Measurements from ENCODE around the gene ZBTB42.
A peak's percentile ranks its signal among the peaks of the same experiment; 100 is the strongest.
"Not testable (repeated sequence)": the region's sequence is repeated elsewhere in the genome, so short reads cannot be mapped to it uniquely, and the experiment has no call there.

ZBTB42 gene

DNA sequence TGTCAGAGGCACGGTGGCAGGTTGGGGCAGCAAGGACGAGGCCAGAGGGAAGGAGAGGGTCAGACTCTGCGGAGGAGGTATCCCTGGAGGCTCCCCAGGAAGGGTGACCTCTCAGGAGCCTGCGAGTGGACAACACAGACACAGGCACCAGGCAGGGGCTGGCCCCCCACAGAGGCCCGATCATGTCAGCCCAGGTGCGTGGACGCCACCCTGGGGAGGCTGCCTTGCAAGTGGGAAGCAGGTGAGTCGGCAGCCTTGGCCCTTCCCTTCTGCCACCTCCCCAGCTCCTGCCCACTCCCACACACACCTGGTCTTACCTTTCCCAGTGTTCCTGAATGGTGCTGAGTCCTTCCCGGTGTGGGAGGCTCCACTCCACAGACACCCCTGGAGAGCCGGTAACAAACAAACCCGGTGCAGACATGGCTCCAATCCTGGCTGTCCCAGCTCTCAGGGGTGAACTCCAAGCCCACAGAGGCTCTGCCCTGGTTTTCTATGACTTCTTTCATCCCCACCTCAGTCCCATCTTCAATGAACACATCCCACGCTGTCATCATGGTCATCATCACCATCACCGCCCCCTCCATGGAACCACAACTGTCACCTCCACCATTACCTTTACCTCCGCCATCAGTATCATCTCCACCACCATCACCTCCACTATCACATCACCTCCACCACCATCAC lies 5.2 kb downstream of the ZBTB42 start:
- DNase-seq (ENCODE audit: low read depth) = no peak
- H3K4me3 ChIP-seq (ENCODE audit: control insufficient read depth, low read depth, low read length) = no peak overlapping the region
- TF ChIP-seq, protein P1, sequence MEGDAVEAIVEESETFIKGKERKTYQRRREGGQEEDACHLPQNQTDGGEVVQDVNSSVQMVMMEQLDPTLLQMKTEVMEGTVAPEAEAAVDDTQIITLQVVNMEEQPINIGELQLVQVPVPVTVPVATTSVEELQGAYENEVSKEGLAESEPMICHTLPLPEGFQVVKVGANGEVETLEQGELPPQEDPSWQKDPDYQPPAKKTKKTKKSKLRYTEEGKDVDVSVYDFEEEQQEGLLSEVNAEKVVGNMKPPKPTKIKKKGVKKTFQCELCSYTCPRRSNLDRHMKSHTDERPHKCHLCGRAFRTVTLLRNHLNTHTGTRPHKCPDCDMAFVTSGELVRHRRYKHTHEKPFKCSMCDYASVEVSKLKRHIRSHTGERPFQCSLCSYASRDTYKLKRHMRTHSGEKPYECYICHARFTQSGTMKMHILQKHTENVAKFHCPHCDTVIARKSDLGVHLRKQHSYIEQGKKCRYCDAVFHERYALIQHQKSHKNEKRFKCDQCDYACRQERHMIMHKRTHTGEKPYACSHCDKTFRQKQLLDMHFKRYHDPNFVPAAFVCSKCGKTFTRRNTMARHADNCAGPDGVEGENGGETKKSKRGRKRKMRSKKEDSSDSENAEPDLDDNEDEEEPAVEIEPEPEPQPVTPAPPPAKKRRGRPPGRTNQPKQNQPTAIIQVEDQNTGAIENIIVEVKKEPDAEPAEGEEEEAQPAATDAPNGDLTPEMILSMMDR (IDR thresholded peaks at IDR 0.05; ENCODE audit: control insufficient read depth, insufficient read depth, low read depth, low read length, missing control alignments) = no peak

DNA sequence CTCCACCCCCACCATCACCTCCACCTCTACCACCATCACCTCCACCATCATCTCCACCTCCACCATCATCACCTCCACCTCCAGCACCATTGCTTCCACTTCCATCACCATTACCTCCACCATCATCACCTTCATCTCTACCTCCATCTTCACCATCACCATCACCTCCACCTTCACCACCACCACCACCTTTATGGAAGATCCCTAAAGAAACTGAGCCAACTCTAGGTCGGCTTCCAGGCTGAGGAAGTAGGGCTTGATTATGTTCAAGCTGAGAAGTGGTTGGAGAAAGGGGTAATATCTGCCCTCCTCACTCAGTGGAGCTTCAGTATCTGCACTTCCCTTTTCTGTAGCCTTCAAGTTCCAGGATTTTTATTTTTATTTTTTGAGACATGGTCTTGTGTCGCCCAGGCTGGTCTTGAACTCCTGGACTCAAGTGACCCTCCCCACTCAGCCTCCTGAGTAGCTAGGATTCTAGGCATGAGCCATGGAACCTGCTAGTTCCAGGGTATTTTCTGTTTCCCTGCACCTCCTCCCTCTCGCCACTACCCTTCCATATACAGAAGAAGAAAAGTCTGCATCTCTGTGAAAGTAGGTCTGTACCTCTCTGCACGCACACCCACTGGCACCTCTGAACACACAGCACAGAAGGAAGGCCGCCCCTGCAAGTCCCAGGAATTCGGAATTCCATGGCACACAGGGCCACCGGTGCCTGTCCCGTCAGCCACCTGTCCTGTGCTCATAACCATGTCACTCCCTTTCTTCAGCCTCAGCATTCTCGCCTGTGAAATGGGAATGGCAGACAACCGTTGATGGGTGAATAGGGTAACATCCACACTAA lies 5.9 kb downstream of the ZBTB42 start:
- no peak for DNase-seq (ENCODE audit: low read depth)
- TF ChIP-seq, protein P1 (IDR thresholded peaks at IDR 0.05; ENCODE audit: control insufficient read depth, insufficient read depth, low read depth, low read length, missing control alignments) = no peak
- no peak overlapping the region for H3K4me3 ChIP-seq (ENCODE audit: control insufficient read depth, low read depth, low read length)

DNA sequence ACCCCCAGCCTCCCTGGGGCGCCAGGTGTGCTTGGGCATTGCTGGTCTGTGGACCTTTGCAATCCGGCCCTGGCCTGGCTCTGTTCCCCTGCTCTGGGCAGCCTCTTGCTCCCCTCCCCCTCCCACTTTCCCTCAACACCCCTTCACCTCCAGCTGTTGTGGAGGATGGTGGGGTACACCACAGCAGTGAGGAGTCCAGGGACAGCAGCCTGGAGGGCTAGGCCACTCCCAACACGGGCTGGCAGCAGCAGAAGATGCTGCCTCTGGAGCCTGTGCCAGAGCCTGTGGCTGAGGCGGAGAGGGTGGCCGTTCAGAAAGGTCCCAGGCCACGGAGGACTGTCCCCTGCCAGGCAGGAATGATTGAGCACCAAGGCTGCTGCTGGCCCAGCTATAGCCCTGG lies 7.6 kb downstream of the ZBTB42 start:
- no peak for DNase-seq (ENCODE audit: low read depth)
- TF ChIP-seq, protein P1 (IDR thresholded peaks at IDR 0.05; ENCODE audit: control insufficient read depth, insufficient read depth, low read depth, low read length, missing control alignments) = no peak
- H3K4me3 ChIP-seq (ENCODE audit: control insufficient read depth, low read depth, low read length) = no peak overlapping the region

DNA sequence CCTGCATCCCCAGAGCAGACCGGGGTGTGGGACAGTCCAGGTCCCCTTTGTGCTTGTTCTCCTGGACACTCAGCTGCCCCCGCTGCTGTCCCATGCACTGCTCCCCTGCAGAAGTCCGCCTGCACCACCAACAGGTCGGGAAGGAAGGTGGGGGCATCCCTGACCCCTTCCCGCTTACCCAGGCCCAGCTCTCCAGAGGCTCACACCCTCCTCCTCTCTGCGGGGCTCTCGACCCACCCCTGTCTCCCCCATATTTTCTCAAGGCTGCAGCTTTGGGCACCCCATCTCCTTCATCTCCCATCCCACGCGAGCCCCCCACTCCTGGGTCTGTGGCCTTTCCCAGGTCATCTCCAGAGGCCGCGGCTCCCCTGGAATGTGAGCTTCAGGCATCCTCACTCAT lies 9.4 kb downstream of the ZBTB42 start:
- DNase-seq (ENCODE audit: low read depth) = no peak
- TF ChIP-seq, protein P1 (IDR thresholded peaks at IDR 0.05; ENCODE audit: control insufficient read depth, insufficient read depth, low read depth, low read length, missing control alignments) = no peak
- no peak overlapping the region for H3K4me3 ChIP-seq (ENCODE audit: control insufficient read depth, low read depth, low read length)

DNA sequence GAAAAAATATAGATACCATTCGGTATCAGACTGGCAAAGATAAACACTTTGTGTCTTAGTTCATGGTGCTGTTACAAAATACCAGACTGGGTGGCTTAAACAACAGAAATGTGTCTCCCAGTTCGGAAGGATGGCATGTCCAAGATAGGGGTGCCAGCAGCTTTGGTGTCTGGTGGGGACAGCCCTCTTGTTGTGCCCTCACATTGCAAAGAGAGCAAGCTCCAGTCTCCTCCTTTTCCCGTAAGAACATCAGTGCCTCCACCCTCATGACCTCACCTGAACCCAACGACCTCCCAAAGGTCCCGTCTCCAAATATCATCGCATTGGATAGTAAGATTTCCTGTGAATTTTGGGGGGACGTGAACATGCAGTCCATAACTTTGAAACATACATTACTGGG lies 12.4 kb downstream of the ZBTB42 start:
- no peak overlapping the region for H3K4me3 ChIP-seq (ENCODE audit: control insufficient read depth, low read depth, low read length)
- TF ChIP-seq, protein P1 (IDR thresholded peaks at IDR 0.05; ENCODE audit: control insufficient read depth, insufficient read depth, low read depth, low read length, missing control alignments) = no peak
- no peak for DNase-seq (ENCODE audit: low read depth)

DNA sequence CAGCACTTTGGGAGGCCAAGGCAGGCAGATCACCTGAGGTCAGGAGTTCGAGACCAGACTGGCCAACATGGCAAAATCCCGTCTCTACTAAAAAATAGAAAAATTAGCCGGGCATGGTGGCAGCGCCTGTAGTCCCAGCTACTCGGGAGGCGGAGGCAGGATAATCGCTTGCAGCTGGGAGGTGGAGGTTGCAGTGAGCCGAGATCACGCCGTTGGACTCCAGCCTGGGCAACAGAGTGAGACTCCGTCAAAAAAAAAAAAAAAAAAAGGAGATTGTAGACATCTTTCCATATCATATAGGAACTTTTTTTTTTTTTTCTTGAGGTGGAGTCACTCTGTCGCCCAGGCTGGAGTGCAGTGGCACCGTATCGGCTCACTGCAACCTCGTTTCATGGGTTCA lies 13.8 kb downstream of the ZBTB42 start:
- H3K4me3 ChIP-seq (ENCODE audit: control insufficient read depth, low read depth, low read length) = peak overlapping the region; percentile 74
- not testable (repeated sequence) for DNase-seq (ENCODE audit: low read depth)

DNA sequence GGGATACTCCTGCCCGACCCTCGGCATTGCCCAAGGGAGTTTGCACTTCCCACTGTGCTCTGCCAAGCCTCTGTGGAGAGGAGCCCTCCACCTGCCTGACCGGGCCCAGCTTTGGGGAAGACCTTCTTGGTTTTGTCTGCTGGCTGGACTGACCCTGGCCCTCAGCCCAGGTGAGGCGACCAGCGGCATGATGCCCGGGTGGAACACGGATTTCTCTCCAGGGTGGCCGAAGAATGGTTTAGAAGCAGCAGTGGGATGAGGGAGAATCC lies 15.6 kb downstream of the ZBTB42 start:
- TF ChIP-seq, protein P1 (IDR thresholded peaks at IDR 0.05; ENCODE audit: control insufficient read depth, insufficient read depth, low read depth, low read length, missing control alignments) = no peak
- H3K4me3 ChIP-seq (ENCODE audit: control insufficient read depth, low read depth, low read length) = peak overlapping the region; percentile 74
- DNase-seq (ENCODE audit: low read depth) = no peak
